ENCODE results near the gene HIPK4.

HIPK4 gene

GRCh38 chr19:40332669-40333068, 57.3 kb downstream of the HIPK4 start:
- no peak for DNase-seq
- Mint-ChIP-seq H3K4me3 (no peak overlapping the region), H3K27me3 (no peaks in the 10 kb centered on the region), H3K4me1 (ENCODE audit: low read depth) (no peaks in the 10 kb centered on the region), H3K9me3 (no peaks in the 10 kb centered on the region), H3K27ac (no peak overlapping the region), H3K36me3 (ENCODE audit: low read depth) (peaks cover 87% of the 10 kb centered on the region)

GRCh38 chr19:40331052-40331451, 58.9 kb downstream of the HIPK4 start:
- Mint-ChIP-seq H3K36me3 (ENCODE audit: low read depth) (peaks cover 92% of the 10 kb centered on the region), H3K27me3 (no peaks in the 10 kb centered on the region), H3K27ac (no peak overlapping the region), H3K4me3 (no peak overlapping the region), H3K4me1 (ENCODE audit: low read depth) (no peaks in the 10 kb centered on the region), H3K9me3 (no peaks in the 10 kb centered on the region)
- DNase-seq = no peak
